Suprapubic skin (tissue), 4 donors: ENCODE results near the gene SLC12A5. TPM values are rescaled to one million over a fixed set of nuclear protein-coding genes. Genes with fewer than 3 reads are reported as not detected.
"Not testable (repeated sequence)": the region's sequence is repeated elsewhere in the genome, so short reads cannot be mapped to it uniquely, and the experiment has no call there.

Source experiments
- DNase-seq, 2 donors: peaks; one replicate each; pipeline ENCODE4 v3.0.0-alpha.2; 2019; ENCODE audit warnings: low spot score in 2 of 2
- H3K27ac ChIP-seq: fragments of 200-600 bp; sonication (generic); one replicate; pipeline ENCODE4 v1.5.1; 2019
- H3K27me3 ChIP-seq: fragments of 200-600 bp; sonication (generic); one replicate; pipeline ENCODE4 v1.5.1; 2019
- H3K36me3 ChIP-seq: fragments of 200-600 bp; sonication (generic); one replicate; pipeline ENCODE4 v1.5.1; 2019
- H3K4me1 ChIP-seq: fragments of 200-600 bp; sonication (generic); one replicate; pipeline ENCODE4 v1.5.1; 2019
- H3K4me3 ChIP-seq: fragments of 200-600 bp; sonication (generic); one replicate; pipeline ENCODE4 v1.5.1; 2019; ENCODE audit warnings: mild to moderate bottlenecking
- H3K9me3 ChIP-seq: fragments of 200-600 bp; sonication (generic); one replicate; pipeline ENCODE4 v1.5.1; 2019
- EP300 ChIP-seq: sonication (generic); formaldehyde crosslinking; IDR thresholded peaks from one replicate; pipeline ENCODE4 v1.6.1; 2017; ENCODE audit warnings: antibody characterized with exemption
- POLR2A ChIP-seq, 2 donors: fragments of 450-650 bp; IDR thresholded peaks; one replicate each; pipeline ENCODE4 v1.6.1; 2017; ENCODE audit warnings: antibody characterized with exemption in 2 of 2, mild to moderate bottlenecking in 2 of 2, moderate library complexity in 2 of 2
- POLR2AphosphoS5 ChIP-seq, 3 donors: sonication (generic); formaldehyde crosslinking; IDR thresholded peaks; one replicate each; pipeline ENCODE4 v1.6.1; 2017; ENCODE audit warnings: antibody characterized with exemption in 3 of 3
- WGBS: methylation state at CpG from one replicate; pipeline ENCODE4 v1.1.5; 2018; 5-methylcytosine and 5-hydroxymethylcytosine counted together
- total RNA-seq, 4 donors: library from RNA; depleted of rRNA; stranded (reverse); fragments of >200 nt; gene quantifications; one replicate each; pipeline ENCODE4 v1.1.0, GENCODE V29; 2016
- TF ChIP-seq, protein P1 (sequence below), 2 donors: fragments of 200-600 bp in 1 of 2; fragments of 450-650 bp in 1 of 2; sonication (generic) in 1 of 2; IDR thresholded peaks; one replicate each; pipeline ENCODE4 v1.5.1; 2016 to 2019; ENCODE audit warnings: antibody characterized with exemption in 2 of 2, mild to moderate bottlenecking in 1 of 2, moderate library complexity in 1 of 2

Gene SLC12A5
- total RNA-seq, 4 donors from 2014 or later, result 0.40 TPM; not detected in 3

DNA sequence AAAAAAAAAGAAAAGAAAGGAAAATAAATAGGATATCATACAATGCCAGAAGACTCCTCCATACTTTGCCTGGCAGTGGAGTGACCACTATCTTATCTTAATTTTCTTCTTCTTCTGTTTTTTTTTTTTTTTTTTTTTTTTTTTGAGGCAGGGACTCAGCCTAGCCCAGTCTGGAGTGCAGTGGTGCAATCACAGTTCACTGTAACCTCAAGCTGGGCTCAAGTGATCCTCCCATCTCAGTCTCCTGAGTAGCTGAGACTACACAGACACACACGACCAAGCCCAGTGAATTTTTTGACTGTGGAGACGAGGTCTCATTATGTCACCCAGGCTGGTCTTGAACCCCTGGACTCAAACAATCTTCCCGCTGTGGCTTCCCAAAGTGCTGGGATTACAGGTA lies 37.4 kb upstream of the SLC12A5 start:
- H3K27me3 ChIP-seq, result peaks cover 9% of the 10 kb centered on the region
- H3K4me3 ChIP-seq, result no peak overlapping the region
- 95% methylated on average over 3 of the region's 3 CpGs for WGBS

DNA sequence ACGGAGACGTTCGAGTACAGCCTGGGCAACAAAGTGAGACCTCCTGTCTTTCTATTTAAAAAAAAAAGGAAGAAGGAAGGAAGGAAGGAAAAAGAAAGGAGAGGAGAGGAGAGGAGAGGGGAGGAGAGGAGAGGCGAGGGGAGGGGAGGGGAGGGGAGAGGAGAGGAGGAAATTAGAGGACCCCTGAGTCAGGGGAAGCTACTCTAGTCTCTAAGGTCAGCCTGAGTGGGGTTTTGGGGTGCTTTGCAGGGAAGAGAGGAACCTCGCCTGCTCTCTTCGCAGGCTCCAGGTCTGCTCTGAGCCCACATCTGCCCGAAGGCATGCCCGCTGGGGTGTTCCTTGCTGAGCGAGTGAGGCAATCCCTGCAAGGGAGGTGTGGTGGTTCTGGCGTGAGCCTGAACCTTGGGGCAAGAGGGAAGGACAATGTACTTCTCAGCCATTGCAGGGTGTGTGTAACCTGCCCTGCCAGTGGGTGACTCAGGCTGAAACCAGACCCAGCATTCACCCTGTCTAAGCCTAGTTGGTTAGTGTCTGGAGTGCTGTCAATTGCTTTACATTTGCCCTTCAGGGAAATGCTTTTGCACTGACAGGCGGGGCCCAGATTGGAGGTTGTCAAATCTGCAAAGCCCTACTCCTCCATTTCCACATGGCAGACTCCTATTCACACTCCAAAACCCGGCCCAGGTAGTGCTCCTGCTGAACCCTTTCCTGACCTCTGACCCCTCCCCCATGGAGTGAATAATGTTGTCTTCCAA lies 35.6 kb upstream of the SLC12A5 start:
- TF ChIP-seq POLR2AphosphoS5 (IDR thresholded peaks at IDR 0.05), result peak in 2 of 3 donors; percentile 57 to 89
- TF ChIP-seq EP300, result no peak
- no peak for TF ChIP-seq POLR2A (IDR thresholded peaks at IDR 0.05)
- TF ChIP-seq, protein P1, sequence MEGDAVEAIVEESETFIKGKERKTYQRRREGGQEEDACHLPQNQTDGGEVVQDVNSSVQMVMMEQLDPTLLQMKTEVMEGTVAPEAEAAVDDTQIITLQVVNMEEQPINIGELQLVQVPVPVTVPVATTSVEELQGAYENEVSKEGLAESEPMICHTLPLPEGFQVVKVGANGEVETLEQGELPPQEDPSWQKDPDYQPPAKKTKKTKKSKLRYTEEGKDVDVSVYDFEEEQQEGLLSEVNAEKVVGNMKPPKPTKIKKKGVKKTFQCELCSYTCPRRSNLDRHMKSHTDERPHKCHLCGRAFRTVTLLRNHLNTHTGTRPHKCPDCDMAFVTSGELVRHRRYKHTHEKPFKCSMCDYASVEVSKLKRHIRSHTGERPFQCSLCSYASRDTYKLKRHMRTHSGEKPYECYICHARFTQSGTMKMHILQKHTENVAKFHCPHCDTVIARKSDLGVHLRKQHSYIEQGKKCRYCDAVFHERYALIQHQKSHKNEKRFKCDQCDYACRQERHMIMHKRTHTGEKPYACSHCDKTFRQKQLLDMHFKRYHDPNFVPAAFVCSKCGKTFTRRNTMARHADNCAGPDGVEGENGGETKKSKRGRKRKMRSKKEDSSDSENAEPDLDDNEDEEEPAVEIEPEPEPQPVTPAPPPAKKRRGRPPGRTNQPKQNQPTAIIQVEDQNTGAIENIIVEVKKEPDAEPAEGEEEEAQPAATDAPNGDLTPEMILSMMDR (IDR thresholded peaks at IDR 0.05), result no peak
- no peaks in the 10 kb centered on the region for H3K9me3 ChIP-seq
- 37% methylated on average over 12 of the region's 12 CpGs for WGBS
- peaks cover 21% of the 10 kb centered on the region for H3K27me3 ChIP-seq
- peaks cover 35% of the 10 kb centered on the region for H3K4me1 ChIP-seq
- DNase-seq, result no peak
- H3K36me3 ChIP-seq, result no peaks in the 10 kb centered on the region
- H3K4me3 ChIP-seq, result no peak overlapping the region
- H3K27ac ChIP-seq, result no peak overlapping the region

More for the DNA sequence above, 37.4 kb upstream of the SLC12A5 start:
- Histone ChIP-seq H3K9me3 (no peaks in the 10 kb centered on the region), H3K4me1 (peaks cover 21% of the 10 kb centered on the region), H3K36me3 (no peaks in the 10 kb centered on the region), H3K27ac (no peak overlapping the region)
- no peak for DNase-seq
- TF ChIP-seq, protein P1 (IDR thresholded peaks at IDR 0.05), result no peak
- no peak for TF ChIP-seq EP300
- no peak for TF ChIP-seq POLR2AphosphoS5 (IDR thresholded peaks at IDR 0.05)
- TF ChIP-seq POLR2A (IDR thresholded peaks at IDR 0.05), result no peak

DNA sequence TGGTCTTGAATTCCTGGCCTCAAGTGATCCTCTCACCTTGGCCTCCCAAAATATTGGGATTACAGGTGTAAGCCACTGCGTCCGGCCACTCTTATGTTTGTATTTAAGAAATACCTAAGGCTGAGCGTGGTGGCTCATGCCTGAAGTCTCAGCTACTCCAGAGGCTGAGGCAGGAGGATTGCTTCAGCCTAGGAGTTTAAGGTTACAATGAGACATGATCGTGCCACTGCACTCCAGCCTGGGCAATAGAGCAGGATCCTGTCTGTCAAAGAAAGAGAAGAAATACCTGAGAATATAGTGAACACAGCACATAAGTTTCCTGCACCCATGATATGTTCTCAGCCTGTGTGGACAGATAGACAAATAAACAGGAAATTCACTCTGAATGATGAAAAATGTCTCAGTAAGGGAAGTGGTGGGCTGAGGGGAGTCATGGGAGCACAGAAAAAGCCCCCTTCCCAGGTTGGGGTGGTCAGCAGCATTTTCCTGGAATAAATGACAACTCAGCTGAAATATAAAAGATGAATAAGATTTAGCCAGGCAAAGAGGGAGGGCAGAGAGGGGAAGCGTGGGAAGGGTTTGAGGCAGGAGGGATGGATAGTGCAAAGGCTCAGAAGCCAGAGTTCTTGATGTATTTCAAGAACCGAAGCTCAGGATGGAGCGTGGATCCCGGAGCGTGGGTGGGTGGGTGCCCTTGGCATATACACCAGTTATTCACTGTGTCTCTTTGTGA lies 34.1 kb upstream of the SLC12A5 start:
- Histone ChIP-seq H3K4me3 (no peak overlapping the region), H3K9me3 (no peaks in the 10 kb centered on the region), H3K27ac (no peak overlapping the region), H3K27me3 (peaks cover 21% of the 10 kb centered on the region), H3K4me1 (peaks cover 35% of the 10 kb centered on the region), H3K36me3 (no peaks in the 10 kb centered on the region)
- no peak for TF ChIP-seq POLR2AphosphoS5 (IDR thresholded peaks at IDR 0.05)
- TF ChIP-seq, protein P1 (IDR thresholded peaks at IDR 0.05), result no peak
- no peak for TF ChIP-seq EP300
- no peak for TF ChIP-seq POLR2A (IDR thresholded peaks at IDR 0.05)
- WGBS, result 65% methylated on average over 8 of the region's 9 CpGs
- no peak for DNase-seq

DNA sequence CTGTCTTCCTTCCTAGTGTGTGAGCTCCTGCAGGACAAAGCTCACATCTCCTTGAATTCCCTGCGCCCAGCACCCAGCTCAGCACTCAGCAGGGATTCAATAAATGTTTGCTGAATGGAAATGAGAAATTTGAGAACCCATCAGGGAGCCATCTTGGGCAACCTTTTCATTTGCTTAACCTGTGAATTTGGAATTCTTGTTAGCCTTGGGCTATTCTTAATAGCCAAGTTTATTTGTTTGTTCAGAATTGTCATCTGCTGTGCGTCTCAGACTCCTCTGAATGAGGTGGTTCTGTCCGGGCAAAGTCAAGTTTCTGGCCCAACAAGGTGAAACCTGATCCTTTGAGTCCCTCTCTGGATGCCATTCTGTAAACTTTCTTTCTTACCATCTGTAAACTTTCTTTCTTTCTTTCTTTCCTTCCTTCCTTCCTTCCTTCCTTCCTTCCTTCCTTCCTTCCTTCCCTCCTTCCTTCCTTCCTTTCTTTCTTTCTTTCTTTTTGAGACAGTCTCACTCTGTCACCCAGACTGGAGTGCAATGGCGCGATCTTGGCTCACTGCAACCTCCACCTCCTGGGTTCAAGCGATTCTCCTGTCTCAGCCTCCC lies 33.4 kb upstream of the SLC12A5 start:
- peaks cover 18% of the 10 kb centered on the region for H3K27me3 ChIP-seq
- not testable (repeated sequence) for H3K4me3 ChIP-seq, H3K27ac ChIP-seq

DNA sequence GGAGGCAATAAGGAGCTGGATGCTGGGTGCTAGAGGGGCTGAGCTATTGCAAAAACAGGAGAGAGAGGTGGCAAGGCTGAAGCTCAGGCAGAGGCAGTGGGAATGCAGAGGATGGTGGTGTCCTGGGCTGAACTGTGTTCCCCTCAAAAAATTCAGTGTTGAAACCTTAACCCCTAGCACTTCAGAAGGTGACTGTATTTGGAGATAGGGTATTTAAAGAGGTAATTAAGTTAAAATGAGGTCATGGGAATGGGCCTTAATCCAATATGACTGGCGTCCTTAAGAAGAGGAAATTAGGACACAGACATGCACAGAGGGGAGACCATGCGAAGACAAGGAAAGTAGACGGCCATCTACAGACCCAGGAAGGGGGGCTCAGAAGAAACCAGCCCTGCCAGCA lies 31.8 kb upstream of the SLC12A5 start:
- TF ChIP-seq POLR2AphosphoS5 (IDR thresholded peaks at IDR 0.05) (no peak), POLR2A (IDR thresholded peaks at IDR 0.05) (no peak)
- TF ChIP-seq, protein P1 (IDR thresholded peaks at IDR 0.05), result no peak
- no peaks in the 10 kb centered on the region for H3K9me3 ChIP-seq
- H3K27ac ChIP-seq, result no peak overlapping the region
- 43% methylated on average over 3 of the region's 3 CpGs for WGBS
- DNase-seq, result no peak
- peaks cover 48% of the 10 kb centered on the region for H3K4me1 ChIP-seq
- H3K27me3 ChIP-seq, result peaks cover 23% of the 10 kb centered on the region
- H3K36me3 ChIP-seq, result no peaks in the 10 kb centered on the region
- no peak overlapping the region for H3K4me3 ChIP-seq

More for the DNA sequence above, 33.4 kb upstream of the SLC12A5 start:
- not testable (repeated sequence) for DNase-seq, H3K9me3 ChIP-seq, H3K36me3 ChIP-seq
- H3K4me1 ChIP-seq, result peaks cover 42% of the 10 kb centered on the region
- WGBS, result 73% methylated on average over 6 of the region's 6 CpGs
